NK-92 treated with Interleukin-12 subunit alpha and Interleukin-12 subunit beta, amount 100 ng/mL, for 24 hours (cell line): Measurements from ENCODE around the gene KRTAP5-10.
"Not testable (repeated sequence)": the region's sequence is repeated elsewhere in the genome, so short reads cannot be mapped to it uniquely, and the experiment has no call there.

Experiments
- DNase-seq: peaks from one replicate; lab custom pipeline; 2025; lab: John Stamatoyannopoulos, UW

KRTAP5-10 gene

DNA sequence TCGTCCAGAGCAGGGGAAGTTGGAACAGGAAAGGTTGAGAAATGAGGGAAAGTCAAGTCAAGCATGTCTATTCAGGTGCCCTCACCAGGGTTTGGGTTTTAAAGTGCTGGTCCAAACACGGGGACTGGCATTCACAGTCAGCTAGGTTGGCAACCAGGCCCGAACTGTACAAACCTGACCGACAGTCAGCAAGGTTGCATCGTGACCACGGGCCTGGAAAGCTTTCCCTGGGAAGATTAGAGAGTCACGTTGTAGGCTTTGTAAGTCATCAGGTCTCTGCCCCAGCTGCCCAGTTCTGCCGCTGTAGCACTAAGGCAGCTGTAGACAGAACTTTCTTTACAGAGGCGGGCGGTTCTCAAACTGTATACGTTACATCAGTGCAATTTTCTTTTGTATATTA lies 7.4 kb downstream of the KRTAP5-10 start:
- no peak for DNase-seq

DNA sequence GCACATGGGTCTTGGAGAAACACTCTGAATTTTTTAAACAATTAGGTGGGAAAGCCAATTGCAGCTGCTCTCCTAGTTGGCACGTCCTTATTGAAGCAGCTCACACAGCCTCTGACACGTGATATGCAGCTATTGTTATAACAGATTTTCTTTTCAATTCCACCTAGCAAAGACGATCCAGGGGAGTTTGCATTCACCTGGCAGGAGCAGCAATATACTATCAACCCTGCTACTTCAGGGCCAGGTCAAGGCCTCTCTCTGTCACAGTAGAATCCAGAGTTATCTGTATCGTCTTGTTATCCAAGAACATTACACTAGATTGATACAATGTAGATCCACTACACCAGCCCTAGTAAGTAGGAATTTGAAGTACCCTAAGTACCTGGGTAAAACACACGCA lies 9.1 kb downstream of the KRTAP5-10 start:
- no peak for DNase-seq

DNA sequence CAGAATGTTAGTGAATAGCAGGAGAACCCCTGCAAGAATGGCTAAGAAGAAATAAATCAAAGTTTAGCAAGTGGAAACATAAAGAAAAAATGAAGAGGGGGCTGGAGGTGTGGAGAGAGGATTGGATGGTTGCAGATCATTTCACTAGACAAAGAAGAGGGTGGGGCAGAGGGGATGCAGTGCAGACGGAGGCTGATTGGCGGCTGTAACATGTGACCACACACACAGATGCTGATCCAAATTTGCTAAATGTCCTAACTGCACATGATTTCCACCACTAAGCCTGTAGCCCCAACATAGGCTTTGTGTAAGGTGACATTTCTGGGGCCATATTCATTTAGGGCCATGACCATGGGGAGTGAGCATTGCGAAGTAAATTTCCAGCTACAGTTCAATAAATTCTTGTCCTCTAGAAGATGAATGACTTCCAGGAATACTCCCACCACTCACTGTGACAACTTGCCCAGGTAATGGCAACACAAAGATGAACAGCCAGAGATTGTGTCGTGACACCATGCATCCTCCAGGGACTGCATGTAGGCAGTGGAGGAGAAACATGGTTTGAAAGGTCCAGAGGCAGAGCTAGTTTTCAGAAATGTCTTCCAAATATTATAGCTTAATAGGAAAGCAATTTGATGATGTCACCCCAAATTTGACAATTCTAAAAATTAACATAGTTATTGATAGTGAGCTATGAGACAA lies 10.5 kb downstream of the KRTAP5-10 start:
- no peak for DNase-seq

DNA sequence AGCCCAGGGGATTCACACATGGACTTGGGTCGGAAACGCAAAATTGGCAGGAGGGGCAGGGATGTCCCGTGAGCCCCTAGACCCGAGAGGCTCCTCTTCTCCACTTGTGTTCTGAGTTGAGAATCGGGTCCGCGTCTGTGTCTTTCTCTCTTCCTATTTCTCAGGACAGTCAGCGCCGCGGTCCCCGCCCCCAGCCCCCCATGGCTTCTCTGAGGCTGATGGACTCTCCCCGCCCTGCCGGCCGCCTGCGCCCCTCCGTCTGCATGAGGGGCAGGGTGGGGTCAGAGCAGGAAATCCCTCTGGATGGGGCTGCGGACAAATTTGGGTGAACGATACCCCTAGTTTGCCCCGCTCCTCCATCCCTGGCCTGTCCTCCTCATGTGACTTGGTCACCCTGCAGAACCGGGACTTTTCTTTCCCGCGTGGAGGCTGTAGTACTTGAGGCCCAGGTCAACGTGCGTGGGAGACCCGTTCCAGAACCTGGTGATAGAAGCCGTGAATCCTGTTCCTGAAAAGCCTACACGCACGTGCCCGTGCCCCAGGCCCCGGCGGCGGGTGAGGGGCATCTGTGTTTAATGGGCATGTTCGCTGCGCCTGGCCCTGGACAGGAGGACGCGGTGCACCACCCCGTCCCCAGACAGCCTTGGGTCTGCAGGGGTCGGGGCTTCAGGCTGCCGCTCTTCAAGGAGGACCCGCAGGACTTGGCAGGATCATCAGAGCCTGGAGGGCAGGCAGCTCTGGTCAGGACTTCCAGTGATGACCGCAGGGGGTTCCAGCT lies 11.5 kb downstream of the KRTAP5-10 start:
- not testable (repeated sequence) for DNase-seq

DNA sequence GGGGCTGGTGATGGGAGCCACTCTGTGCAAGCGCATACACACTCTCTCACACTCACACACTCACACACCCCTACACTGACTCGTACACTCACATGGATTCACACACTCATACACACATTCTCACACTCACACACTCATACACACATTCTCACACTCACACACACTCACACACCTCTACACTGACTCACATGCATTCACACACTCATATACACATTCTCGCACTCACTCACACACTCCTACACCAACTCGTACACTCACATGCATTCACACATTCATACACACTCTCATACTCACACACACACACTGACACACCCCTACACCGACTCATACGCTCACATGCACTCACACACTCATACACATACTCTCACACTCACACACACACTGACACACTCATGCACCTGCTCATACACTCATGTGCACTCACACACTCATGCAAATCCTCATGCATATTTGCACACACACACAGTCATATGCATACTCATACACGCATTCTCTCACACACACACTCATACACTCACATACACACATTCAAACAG lies 12.2 kb downstream of the KRTAP5-10 start:
- DNase-seq: no peak

DNA sequence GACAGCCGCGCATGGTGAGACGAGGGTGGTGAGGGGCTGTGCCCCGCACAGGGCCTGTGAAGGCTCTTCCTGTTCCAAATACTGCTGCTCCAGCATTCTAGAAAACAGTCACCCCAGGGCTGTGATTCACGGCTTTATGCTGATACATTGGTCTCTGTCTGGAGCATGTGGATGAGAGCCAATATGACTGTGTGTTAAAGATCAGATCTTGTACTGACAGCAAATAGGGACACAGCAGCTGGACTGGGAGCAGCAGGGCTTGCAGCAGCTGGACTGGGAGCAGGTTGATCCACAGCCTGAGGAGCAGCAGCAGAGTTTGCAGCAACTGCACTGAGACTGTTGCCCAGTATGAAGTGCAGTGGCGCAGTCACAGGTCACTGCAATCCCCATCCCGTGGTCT lies 14.2 kb downstream of the KRTAP5-10 start:
- not testable (repeated sequence) for DNase-seq

DNA sequence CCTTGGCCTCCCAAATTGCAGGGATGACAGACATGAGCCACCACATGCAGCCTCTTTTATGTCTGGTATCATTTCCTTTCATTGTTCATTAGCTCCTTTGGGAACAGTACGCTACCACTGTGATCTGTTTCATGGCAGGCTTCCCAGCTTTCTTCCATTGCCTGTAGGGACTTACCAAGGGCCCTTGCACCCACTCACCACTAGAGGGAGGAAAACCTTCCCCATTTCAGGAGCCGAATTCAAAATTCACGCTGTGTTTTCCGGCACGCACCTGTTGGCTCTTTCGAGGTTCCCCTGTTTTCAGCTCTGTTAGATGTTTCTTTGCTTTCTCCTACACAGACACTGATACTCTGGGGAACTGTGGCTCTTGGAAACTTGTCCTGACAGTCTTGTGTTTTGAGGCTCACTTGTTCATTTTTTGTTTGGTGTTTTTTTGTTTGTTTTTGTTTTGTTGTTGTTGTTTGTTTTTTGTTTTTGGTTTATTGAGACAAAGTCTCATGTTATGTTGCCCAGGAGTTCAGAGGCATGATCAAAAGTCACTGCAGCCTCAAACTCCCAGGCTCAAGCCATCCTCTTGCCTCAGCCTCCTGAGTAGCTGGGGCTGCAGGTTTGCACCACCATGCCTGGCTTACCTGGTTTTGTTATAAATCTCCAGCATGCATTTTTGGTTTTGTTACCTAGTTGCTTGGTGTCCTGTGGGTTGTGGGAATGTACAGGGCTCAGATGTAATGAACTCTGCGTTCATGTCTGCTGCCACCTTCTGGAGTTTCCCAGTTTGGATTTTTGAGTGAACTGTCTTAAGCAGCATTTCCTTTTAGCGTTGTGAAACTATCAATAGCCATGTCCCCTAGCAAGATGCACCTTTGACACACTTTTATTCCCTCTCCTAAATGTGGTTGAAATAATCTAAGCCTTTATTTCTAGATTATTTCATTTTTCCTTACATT lies 15.0 kb downstream of the KRTAP5-10 start:
- no peak for DNase-seq

DNA sequence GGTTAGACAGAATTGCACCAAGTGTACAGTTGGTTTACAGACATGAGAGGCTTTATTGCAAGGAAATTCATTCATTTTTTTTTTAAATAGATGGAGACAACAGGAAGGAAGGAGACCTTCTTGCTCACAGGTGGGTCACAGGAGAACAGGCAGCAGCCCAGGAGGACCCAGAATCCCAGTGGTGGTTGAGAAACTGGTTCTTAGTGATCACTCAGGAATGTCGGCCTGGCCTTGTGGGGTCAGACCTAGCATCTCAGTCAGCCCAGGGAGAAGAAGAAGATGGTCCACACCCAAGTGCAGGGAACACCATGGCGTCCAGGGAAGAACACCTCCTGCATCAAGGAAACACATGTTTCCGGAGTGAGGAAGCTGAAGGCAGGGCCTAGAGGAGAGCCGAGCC lies 16.5 kb downstream of the KRTAP5-10 start:
- no peak for DNase-seq

DNA sequence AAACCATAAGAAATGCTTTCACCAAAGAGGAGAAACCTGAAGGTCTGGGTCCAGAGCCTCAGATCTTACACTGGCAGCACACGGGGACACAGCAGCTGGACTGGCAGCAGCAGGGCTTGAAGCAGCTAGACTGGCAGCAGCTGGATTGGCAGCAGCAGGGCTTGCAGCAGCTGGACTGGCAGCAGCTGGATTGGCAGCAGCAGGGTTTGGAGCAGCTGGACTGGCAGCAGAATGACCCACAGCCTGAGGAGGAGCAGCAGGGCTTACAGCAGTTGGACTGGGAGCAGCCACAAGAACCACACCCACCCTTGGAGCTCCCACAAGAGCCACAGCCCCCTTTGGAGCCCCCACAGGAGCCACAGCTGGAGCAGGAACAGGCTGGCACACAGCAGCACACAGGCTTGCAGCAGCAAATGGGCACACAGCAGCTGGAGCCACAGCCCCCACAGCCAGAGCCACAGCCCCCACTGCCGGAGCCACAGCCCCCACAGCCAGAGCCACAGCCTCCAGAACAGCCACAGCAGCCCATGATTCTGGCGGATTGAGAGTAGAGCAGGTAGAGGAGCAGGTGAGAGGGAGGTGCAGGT lies 17.0 kb downstream of the KRTAP5-10 start, which contains the start of gene KRTAP5-11:
Gene KRTAP5-11, minus strand, starts transcription at position 567 of the 587 bp plus-strand sequence. Its CDS starts 38 bp downstream, at position 529.
- no peak for DNase-seq

DNA sequence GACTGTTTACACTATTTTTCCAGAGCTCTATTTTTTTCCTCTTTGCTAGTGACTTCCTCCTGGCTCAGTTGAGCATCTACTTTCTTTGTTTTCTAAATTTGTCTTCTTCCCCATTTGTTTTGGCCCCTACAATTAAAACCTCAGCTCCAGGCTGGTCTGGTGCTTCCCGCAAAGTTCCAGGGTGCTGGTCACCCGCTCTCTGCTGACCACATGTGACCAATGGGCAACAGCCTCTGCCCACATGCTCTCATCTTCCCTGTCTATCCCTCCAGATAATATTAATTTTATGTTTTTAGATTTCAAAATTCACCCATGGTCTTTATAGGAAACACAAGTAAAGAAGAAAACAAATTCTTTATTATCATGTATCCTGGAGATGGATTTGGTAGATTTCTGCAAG lies 17.6 kb downstream of the KRTAP5-10 start:
- DNase-seq: not testable (repeated sequence)

DNA sequence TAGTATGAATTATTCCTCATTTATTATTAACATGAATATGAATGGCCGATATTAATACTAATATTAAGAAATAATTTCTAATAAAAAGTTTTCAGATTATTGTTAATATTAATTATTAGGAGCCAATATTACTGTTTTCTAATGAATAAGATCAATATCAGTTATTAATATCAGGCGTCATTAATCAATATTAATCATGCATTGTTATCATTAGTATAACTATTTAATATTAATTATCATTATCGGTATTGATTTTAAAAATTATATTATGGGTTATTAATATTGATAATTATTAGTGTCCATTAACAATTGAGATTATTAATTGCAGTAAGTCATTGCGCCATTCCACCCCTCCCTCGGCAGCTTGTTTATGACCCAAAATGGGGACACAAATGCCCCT lies 20.3 kb downstream of the KRTAP5-10 start:
- not testable (repeated sequence) for DNase-seq

DNA sequence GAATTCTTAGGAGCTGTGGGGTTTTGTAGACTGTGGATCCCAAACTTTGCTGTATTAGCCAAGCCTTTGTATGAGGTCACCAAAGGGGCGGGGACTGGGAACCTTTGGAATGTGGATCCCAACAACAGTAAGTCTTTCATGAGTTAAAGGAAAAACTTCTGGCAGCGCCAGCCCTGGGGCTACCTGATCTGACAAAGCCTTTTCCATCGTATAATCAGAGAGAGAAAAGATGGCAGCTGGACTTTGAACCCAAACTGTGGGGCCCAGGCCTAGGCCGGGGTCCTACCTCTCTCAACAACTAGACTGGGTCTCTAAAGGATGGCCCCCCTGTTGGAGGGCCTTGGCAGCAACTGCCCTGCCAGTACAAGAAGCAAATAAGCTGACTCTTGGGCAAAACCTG lies 23.0 kb downstream of the KRTAP5-10 start:
- not testable (repeated sequence) for DNase-seq

DNA sequence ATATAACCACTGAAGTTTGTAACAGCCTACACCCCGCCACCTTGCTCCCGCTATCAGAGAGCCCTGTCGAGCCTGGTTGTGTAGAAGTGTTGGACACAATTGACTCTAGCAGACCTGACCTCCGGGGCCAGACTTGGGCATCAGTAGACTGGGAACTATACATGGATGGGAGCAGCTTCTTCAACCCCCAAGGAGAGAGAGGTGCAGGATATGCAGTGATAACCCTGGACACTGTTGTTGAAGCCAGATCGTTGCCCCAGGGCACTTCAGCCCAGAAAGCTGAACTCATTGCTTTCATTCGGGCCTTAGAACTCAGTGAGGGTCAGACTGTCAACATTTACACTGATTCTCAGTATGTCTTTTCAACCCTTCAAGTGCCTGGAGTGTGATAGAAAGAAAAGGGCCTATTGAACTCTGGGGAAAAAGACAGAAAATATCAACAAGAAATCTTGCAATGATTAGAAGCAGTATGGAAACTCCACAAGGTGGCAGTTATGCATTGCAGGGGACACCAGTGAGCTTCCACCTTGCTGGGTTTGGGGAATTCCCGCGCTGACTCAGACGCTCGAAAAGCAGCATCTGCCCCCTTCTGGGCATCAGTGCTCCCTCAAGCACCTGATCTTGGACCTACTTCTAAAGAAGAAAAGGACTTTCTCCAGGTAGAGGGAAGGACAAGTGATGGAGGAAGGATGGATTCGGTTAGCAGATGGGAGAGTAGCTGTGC lies 23.6 kb downstream of the KRTAP5-10 start:
- DNase-seq: peak; percentile 36

DNA sequence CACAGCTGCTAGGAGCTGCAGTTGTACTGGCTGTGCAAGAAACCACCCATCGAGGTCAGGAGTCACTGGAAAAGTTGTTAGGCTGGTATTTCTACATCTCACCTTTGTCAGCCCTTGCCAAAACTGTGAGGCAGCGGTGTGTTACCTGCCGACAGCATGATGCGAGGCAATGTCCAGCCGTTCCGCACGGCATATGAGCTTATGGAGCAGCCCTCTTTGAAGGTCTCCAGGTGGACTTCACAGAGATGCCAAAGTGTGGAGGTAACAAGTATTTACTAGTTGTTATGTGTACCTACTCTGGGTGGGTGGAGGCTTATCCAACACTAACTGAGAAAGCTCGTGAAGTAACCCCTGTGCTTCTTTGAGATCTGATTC lies 24.2 kb downstream of the KRTAP5-10 start:
- not testable (repeated sequence) for DNase-seq

DNA sequence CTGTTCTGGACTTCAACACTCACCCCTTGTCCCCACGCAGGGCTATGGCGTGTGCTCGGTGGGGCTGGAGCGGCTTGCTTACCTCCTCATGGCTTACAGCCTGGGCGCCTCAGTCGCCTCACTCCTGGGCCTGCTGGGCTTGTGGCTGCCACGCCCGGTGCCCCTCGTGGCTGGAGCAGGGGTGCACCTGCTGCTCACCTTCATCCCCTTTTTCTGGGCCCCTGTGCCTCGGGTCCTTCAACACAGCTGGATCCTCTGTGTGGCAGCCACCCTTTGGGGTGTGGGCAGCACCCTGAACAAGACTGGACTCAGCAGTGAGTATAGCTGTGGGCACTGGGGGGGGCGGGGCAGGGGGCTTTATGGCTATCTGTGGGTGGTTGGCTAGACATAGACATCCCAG lies 37.9 kb downstream of the KRTAP5-10 start:
- DNase-seq: not testable (repeated sequence)

DNA sequence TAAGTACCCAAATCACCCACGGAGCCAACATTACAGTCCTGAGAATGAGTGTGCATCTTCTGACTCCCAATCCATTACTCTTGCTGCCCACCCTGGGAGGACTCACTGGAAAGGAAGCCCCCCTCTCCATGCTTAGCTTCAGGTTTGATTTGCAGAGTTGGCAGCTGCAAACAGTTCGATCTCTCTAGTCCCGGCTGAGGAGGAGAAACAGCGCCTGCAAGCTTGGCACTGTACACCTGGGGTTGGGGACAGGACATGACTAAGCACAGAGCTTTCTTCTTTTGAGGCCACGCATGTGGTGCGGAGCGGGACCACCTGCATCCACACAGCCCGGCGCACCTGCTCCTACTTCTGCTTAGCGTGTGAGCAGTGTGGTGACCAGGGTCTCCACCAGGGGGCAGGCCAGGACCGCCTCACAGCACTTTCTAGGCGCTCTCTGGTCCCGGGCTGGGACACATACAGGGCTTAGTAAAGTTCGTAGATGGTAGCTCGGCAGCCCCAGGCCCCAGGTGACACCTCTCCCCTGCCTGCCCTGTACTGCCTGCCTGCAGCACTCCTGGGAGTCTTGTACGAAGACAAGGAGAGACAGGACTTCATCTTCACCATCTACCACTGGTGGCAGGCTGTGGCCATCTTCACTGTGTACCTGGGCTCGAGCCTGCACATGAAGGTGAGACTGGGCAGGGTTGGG lies 39.6 kb downstream of the KRTAP5-10 start:
- not testable (repeated sequence) for DNase-seq

DNA sequence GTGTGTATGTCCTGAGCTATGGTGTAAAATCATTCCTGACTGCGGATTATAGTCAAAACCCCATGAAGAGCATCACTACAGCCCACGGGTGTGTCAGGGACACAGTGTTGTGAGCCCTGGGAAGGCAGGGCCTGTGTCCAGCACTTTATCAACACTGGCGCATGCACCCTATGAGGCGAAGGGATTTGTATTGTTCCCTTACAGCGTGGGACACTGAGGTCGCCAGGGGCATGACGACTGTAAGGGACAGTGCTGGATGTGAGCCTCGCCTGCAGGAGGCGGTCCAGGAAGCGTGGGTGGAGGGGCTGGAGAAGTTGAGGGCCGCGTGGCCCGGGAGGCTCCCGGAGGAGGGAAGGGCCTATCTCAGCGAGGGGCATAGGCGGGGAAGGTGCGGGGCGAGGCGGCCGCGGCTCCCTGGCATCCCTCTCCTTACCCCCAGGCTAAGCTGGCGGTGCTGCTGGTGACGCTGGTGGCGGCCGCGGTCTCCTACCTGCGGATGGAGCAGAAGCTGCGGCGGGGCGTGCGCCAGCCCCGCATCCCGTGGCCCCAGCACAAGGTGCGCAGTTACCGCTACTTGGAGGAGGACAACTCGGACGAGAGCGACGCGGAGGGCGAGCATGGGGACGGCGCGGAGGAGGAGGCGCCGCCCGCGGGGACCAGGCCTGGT lies 41.6 kb downstream of the KRTAP5-10 start:
- DNase-seq: not testable (repeated sequence)

DNA sequence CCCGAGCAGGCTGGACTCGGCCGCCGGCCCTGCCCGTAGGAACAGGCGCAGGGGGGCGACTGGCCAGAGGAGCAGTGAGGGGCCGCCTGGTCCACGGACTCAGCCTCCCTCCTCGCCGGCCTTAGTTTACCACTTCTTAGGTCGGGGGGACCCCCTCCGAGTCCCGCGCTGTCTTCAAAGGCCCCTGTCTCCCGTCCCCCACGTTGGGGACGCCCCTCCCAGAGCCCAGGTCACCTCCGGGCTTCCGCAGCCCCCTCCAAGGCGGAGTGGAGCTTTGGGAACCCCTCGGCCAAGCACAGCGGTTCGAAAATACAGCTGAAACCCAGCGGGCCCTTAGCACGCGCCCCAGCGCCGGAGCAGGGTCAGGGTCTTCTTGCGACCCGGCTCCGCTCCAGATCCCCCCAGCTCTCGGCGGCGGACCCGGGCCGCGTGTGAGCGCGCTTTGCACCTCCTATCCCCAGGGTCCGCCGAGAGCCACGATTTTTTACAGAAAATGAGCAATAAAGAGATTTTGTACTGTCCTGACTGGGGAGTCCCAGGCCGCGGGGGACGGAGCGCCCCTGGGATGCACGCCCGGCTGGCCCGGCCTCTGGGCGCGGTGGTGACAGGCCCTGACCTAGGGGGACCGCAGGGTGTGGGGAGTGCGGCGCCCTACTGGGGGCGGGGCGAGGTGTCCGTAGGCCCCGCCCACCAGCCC lies 42.3 kb downstream of the KRTAP5-10 start:
- DNase-seq: not testable (repeated sequence)

DNA sequence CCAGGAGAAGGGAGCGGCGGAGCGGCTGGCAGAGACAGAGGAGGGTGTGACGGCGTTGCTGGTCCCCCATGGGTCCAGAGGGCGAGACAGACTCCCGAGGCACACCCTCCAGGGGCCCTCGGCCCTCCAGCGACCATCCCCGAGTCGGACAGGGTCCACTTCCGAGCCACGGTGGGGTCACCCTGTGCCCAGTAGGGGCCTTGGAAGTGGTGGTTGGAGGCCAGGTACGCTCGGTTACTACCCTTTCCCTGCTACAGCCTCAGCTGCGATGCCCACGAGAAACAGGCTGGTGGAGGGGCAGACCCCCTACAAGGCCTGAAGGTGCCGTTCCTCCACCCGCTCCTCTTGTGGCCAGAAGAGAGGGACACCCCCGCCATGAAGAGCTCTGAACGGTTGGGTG lies 42.9 kb downstream of the KRTAP5-10 start:
- DNase-seq: not testable (repeated sequence)
